HG02938 (cell line): ENCODE data around the gene MFAP2.

Source experiments
- ATAC-seq: cut with Tn5 transposase; IDR thresholded peaks from one replicate; pipeline ENCODE4 v1.9.1; 2021; ENCODE audit warnings: mild to moderate bottlenecking, moderate library complexity; ENCODE audit not compliant: unreplicated experiment

The MFAP2 gene

GRCh38 chr1:16981269-16981849 lies 939 bp upstream of the MFAP2 start:
- no peak for ATAC-seq

GRCh38 chr1:16979475-16980327 lies 719 bp downstream of the MFAP2 start:
- ATAC-seq: no peak

- ATAC-seq: no peak
These were observed 1.6 kb downstream of the MFAP2 start for GRCh38 chr1:16978567-16979474.

GRCh38 chr1:16978139-16978538 lies 2.3 kb downstream of the MFAP2 start:
- no peak for ATAC-seq

- ATAC-seq: no peak
These were observed 3.0 kb downstream of the MFAP2 start for GRCh38 chr1:16977377-16977776.

- no peak for ATAC-seq
These were observed 3.5 kb downstream of the MFAP2 start for GRCh38 chr1:16976966-16977365.

GRCh38 chr1:16975838-16976237 lies 4.6 kb downstream of the MFAP2 start:
- no peak for ATAC-seq

- ATAC-seq: no peak
These were observed 5.2 kb downstream of the MFAP2 start for GRCh38 chr1:16975211-16975610.

GRCh38 chr1:16973215-16973614 lies 7.2 kb downstream of the MFAP2 start:
- no peak for ATAC-seq

GRCh38 chr1:16972189-16972895 lies 8.1 kb downstream of the MFAP2 start:
- ATAC-seq: no peak

- no peak for ATAC-seq
These were observed 8.9 kb downstream of the MFAP2 start for GRCh38 chr1:16971341-16972188.

GRCh38 chr1:16970132-16970910 lies 10.1 kb downstream of the MFAP2 start:
- no peak for ATAC-seq

GRCh38 chr1:16969651-16970050 lies 10.8 kb downstream of the MFAP2 start:
- ATAC-seq: no peak

GRCh38 chr1:16969057-16969611 lies 11.3 kb downstream of the MFAP2 start:
- ATAC-seq: no peak

- no peak for ATAC-seq
These were observed 12.0 kb downstream of the MFAP2 start for GRCh38 chr1:16968372-16968771.

GRCh38 chr1:16967962-16968361 lies 12.5 kb downstream of the MFAP2 start:
- ATAC-seq: no peak

GRCh38 chr1:16967095-16967575 lies 13.3 kb downstream of the MFAP2 start:
- no peak for ATAC-seq

- ATAC-seq: no peak
These were observed 14.1 kb downstream of the MFAP2 start for GRCh38 chr1:16966282-16966681.
